Endometrial microvascular endothelial cells (primary cell): ENCODE data around the gene CNGB1. TPM values are rescaled to one million over a fixed set of nuclear protein-coding genes. Genes with fewer than 3 reads are reported as not detected.
"Not testable (repeated sequence)": the region's sequence is repeated elsewhere in the genome, so short reads cannot be mapped to it uniquely, and the experiment has no call there.

Experiments used
- in situ Hi-C: cut with HindIII; loops from 2 replicates; pipeline ENCODE4 v1.10.0; 2017; ENCODE audit warnings: low sequenced_read_pairs, low pct_unique_long_range_greater_than_20kb; ENCODE audit errors: inconsistent ontology term
- total RNA-seq: library from RNA; depleted of rRNA; stranded (reverse); fragments of >200 nt; gene quantifications from one replicate; pipeline ENCODE4 v1.2.3, GENCODE V29; 2015; ENCODE audit errors: inconsistent ontology term

CNGB1 gene
- total RNA-seq, 1 donor from 2014 or later, result not detected

- in situ Hi-C loops, result no loop called here
Measured at GRCh38 chr16:57918994-57919393, 51.9 kb downstream of the CNGB1 start.

- in situ Hi-C loops, result no loop called here
Measured at GRCh38 chr16:57918444-57918843, 52.5 kb downstream of the CNGB1 start.

GRCh38 chr16:57917929-57918328, 53.0 kb downstream of the CNGB1 start:
- in situ Hi-C loops, result not testable (repeated sequence)

- in situ Hi-C loops, result not testable (repeated sequence)
Measured at GRCh38 chr16:57917489-57917888, 53.4 kb downstream of the CNGB1 start.

- in situ Hi-C loops, result no loop called here
Measured at GRCh38 chr16:57916735-57917438, 54.0 kb downstream of the CNGB1 start.

- in situ Hi-C loops, result no loop called here
Measured at GRCh38 chr16:57915811-57916488, 55.0 kb downstream of the CNGB1 start.

GRCh38 chr16:57915267-57915666, 55.7 kb downstream of the CNGB1 start:
- in situ Hi-C loops, result no loop called here

GRCh38 chr16:57914244-57915173, 56.4 kb downstream of the CNGB1 start:
- in situ Hi-C loops, result no loop called here

- in situ Hi-C loops, result no loop called here
Measured at GRCh38 chr16:57912529-57913260, 58.2 kb downstream of the CNGB1 start.

GRCh38 chr16:57911743-57912142, 59.2 kb downstream of the CNGB1 start:
- in situ Hi-C loops, result no loop called here

GRCh38 chr16:57910696-57911095, 60.2 kb downstream of the CNGB1 start:
- in situ Hi-C loops, result no loop called here

GRCh38 chr16:57908409-57908987, 62.4 kb downstream of the CNGB1 start:
- in situ Hi-C loops, result no loop called here

GRCh38 chr16:57906382-57907316, 64.3 kb downstream of the CNGB1 start:
- in situ Hi-C loops, result no loop called here

- in situ Hi-C loops, result no loop called here
Measured at GRCh38 chr16:57904101-57904500, 66.8 kb downstream of the CNGB1 start.

GRCh38 chr16:57903656-57904055, 67.3 kb downstream of the CNGB1 start:
- in situ Hi-C loops, result no loop called here

GRCh38 chr16:57901480-57902069, 69.4 kb downstream of the CNGB1 start:
- in situ Hi-C loops, result no loop called here

- in situ Hi-C loops, result no loop called here
Measured at GRCh38 chr16:57900796-57901479, 70.0 kb downstream of the CNGB1 start.
